Measurements from ENCODE around the gene PIAS4.

Gene PIAS4

DNA sequence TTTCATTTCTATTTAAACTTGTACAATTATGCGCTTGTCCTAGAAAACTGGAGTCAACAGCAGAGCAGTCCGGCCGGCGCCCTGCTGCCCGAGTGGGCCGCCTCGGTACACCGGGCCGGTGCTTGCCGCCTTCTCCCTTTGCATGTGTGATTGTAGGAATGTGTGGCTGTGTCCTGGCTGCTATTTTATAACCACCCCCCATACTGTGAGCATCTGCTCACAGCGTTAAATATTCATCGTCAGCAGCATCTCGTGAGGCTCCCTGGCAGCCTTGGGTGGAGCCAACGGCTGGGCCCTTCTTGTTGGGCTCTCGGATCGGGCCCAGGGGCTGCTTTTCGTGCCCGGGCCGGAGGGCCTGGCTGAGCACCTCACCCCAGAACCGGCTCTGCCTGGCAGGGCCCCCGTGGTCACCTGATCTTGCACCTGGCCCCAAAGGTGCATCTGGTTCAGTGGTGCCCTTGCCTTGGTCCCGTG, 10.6 kb downstream of the PIAS4 start:
- in situ Hi-C loops (cut with HindIII; ENCODE audit: low sequenced_read_pairs), result no loop called here

DNA sequence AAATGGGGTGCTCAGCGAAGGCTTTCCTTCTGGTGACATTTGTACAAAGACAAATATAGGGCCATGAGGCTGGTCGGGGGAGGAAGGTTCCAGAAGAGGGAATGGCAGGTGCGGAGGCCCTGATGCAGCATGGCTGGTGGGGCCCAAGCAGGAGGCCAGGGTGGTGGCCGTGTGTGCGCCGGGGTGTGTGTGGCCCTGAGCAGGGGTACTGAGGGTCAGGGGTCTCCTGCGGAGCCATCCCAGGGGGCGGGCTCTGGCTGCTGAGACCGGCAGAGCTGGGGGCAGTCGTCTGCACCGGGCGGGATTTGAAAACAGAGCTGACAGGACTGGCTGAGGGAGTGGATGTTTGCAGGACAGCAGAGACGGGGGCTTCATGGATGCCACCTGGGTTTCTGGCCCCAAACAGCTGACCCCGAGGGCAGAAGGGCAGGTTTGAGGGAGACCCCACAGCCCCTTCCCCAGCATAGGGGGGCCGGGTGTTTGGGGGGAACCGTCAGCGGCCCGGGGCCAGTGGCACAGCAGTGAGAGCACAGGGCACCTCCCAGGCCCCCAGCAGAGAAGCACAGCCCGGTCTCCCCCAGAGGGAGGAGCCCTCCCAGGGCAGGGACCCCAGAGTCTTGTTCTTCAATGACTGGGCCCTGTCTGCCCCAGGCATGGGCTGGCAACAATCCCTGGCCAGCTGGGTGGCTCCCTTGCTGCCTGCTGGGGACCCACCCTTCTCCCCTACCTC, 11.4 kb downstream of the PIAS4 start:
- in situ Hi-C loops (cut with HindIII; ENCODE audit: low sequenced_read_pairs), result no loop called here

DNA sequence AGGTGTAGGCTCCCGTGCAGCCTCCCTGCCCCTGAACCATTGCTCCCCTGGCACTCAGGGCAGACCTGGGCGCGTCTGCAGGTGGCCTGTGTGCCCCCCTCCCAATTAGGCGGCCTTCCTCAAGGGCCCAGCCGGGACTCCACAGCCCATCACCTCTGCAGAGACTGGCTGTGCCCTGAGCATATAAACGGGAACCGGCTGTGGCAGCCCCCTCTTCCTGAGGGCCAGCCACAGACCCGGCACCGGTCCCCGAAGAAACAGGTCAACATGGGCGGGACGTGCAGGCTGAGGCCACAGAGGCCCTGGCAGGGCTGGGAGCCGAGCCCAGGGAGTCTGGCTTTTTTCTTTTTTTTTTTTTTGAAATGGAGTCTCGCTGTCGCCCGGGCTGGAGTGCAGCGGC, 12.0 kb downstream of the PIAS4 start:
- in situ Hi-C loops (cut with HindIII; ENCODE audit: low sequenced_read_pairs), result no loop called here

DNA sequence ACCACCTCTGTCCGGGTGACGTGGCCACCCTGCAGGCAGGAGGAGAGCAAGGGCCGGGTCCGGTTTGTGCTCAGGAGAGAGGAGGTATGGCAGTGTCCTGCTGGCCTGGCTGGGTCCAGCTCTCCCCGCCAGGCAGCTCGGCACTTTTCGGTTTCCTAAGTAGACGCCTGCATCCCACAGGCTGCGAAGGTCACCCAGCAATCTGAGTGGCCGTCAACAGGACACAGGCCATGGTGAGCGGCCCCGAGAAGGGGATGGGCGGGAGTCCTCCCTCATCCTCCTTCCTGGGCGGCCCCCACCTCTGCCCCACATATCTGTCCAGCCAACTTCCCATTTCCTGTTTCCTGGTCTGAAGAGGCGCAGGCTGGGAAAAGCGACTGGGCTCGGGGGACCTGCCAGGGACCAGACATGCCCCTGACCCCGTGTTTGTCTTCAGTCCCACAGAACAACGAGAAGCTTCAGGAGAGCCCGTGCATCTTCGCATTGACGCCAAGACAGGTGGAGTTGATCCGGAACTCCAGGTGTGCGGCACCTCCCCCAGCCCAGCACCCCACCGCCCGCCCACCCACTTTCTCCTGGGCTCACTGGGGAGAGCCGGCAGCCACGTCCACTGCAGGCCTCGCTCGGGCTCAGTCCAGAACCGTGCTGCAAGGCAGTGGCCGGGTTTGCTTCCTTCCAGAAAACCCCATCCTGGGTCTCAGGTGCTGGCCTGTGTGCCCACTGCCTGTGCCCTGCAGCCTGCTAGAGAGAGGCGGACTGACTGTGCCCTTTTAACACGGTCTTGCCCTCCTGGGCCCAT, 16.3 kb downstream of the PIAS4 start:
- in situ Hi-C loops (cut with HindIII; ENCODE audit: low sequenced_read_pairs), result no loop called here

DNA sequence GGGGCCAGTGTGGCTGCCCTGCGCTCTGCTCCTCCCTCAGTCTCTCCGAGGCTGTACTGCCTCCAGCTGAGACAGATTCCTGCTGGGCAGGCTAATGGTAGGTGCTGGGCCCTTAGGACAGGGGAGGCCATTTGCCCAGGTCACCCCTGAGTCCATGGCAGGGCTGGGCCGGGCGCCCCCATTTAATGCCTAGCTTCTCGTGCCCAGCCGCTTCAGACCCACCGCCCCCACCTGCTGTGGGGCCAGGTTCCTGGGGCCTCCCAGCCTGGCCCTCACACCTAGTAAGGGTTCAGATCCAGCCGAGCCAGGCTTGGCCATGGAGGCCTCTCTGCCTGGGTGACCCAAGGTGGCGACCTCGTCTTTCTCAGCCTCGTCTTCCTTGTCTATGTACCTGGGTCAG, 17.8 kb downstream of the PIAS4 start:
- in situ Hi-C loops (cut with HindIII; ENCODE audit: low sequenced_read_pairs), result no loop called here

DNA sequence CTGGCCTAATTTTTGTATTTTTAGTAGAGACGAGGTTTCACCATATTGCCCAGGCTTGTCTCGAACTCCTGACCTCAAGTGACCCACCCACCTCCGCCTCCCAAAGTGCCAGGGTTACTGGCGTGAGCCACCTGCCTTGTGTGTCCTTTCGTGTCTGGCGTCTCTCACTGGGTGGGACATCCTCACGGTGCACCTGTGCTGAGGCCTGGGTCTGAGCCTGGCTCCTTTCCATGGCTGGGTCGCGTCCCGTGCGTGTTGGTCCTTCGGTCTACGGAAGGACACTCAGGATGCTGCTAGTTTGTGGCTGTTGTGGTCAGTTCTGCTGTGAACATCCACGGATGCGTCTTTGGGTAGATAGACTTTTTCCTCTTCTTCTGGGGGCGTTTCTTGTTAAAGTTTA, 19.6 kb downstream of the PIAS4 start:
- in situ Hi-C loops (cut with HindIII; ENCODE audit: low sequenced_read_pairs), result no loop called here

DNA sequence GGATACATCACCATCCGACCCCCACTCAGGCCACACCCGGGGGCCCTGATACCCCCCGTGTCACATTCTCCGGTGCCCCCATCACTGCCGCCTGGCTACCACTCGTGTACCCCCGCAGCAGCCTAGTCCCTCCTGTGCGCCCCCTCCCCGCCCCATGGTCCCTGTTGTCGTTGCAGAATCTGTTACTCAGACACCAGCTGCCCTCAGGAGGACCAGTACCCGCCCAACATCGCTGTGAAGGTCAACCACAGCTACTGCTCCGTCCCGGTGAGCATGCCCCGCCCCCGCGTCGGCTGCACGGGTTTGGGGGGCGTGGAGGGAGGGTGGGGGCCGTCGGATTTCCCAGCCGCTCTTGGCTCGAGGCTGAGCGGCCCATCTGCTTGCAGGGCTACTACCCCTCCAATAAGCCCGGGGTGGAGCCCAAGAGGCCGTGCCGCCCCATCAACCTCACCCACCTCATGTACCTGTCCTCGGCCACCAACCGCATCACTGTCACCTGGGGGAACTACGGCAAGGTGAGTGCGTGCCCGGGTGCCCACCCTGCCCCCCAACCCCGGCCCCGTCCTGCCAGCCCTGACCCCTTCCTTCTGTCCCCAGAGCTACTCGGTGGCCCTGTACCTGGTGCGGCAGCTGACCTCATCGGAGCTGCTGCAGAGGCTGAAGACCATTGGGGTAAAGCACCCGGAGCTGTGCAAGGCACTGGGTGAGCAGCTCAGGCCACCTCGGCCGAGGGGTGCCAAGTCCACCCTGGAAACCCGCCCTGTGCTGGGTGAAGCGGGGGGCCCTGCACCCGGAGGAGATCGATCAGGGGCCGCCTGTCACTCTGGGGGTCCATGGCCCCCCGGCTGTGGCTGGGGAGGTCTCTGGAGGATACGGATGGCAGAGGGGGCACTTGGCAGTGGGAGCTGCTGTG, 21.1 kb downstream of the PIAS4 start:
- in situ Hi-C loops (cut with HindIII; ENCODE audit: low sequenced_read_pairs), result no loop called here

DNA sequence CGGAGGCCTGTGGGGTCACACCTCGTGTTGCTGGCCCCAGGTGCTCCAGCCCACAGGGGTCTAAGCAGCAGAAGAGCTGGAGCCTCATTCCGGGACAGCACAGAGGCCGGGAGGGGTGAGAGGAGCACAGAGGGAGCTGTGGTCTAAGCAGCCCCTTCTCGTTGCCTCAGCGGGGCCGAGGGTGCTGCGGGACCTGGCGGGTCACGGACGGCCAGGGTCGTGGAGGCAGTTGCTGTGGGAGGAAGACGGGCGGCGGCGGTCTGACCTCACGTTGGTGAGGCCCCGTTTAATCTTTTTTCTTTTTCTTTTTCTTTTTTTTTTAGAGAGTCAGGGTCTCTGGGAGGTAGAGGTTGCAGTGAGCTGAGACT, 21.7 kb downstream of the PIAS4 start:
- in situ Hi-C loops (cut with HindIII; ENCODE audit: low sequenced_read_pairs), result no loop called here

DNA sequence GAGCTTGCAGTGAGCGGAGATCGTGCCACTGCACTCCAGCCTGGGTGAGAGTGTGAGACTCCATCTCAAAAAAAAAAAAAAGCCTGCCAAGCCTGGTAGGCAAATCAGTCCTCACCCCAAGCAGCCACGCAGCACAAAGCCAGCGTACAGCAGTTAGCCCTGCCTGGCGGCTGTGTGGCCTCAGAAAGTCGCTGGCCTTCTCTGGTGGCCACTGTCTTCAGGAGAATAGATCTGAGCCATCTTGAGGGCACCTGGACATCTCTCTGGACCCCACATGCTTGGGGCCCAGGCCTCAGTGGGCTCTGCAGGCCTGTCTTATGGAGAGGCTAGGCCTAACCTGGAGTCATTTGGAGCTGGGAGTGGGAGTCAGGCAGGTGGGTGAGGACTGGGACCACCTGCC, 23.0 kb downstream of the PIAS4 start:
- in situ Hi-C loops (cut with HindIII; ENCODE audit: low sequenced_read_pairs), result no loop called here

DNA sequence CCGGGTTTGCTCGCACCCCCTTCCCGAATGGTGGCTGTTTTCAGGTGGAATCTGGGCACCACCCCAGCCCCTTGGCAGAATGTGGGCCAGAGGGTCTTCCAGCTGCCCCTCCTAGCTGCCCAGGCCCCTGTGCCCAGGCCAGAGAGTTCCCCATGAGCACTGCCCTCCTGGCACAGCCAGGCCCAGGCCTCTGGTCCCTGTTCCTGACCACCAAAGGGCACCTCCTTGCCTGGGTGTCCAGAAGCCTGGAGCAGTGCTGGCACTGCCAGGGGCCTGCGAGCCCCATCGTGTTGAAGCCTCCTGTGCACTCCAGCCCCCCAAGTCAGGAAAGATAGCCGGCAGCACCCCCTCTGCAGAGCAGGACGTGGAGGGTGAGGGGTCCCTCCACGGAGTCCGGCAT, 23.4 kb downstream of the PIAS4 start:
- in situ Hi-C loops (cut with HindIII; ENCODE audit: low sequenced_read_pairs), result no loop called here

DNA sequence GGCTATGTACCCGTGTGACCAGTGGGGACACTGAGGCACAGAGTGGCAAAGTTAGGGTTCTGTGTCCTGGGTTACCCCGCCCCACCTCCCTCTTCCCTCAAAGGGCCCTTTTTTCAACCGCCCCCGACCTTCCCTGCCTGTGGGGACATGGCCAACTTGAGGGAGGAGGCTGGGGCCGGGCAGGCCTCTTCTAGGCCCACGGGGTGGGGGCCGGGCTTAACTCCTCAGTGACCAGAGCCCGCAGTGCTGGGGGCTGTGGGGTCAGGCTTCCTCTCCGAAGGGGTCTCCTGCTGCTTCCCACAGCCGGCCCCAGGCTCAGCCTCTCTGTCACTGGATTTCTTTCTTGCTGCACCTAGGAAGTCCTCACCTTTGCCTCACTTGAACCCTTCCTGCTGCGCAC, 23.9 kb downstream of the PIAS4 start:
- in situ Hi-C loops (cut with HindIII; ENCODE audit: low sequenced_read_pairs), result no loop called here

DNA sequence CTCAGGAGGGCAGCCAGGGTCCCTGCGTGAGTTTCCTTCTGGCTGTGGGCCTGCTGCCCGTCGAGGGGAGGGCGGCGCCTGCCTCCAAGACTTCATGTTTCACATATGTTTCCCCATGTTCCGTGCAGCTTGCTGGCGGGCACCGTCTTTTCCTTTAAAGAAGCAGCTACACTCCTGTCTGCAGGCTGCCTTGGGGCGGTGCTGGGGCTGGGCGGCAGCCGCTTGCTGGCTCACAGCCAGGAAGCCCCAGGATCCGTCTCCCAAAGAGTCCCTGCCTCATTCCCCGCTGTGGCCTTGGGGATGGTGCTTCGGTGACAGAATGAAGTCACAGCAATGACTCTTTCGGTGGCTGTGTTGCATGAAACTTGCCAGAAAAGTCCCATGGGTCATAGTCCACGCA, 24.9 kb downstream of the PIAS4 start:
- in situ Hi-C loops (cut with HindIII; ENCODE audit: low sequenced_read_pairs), result no loop called here

DNA sequence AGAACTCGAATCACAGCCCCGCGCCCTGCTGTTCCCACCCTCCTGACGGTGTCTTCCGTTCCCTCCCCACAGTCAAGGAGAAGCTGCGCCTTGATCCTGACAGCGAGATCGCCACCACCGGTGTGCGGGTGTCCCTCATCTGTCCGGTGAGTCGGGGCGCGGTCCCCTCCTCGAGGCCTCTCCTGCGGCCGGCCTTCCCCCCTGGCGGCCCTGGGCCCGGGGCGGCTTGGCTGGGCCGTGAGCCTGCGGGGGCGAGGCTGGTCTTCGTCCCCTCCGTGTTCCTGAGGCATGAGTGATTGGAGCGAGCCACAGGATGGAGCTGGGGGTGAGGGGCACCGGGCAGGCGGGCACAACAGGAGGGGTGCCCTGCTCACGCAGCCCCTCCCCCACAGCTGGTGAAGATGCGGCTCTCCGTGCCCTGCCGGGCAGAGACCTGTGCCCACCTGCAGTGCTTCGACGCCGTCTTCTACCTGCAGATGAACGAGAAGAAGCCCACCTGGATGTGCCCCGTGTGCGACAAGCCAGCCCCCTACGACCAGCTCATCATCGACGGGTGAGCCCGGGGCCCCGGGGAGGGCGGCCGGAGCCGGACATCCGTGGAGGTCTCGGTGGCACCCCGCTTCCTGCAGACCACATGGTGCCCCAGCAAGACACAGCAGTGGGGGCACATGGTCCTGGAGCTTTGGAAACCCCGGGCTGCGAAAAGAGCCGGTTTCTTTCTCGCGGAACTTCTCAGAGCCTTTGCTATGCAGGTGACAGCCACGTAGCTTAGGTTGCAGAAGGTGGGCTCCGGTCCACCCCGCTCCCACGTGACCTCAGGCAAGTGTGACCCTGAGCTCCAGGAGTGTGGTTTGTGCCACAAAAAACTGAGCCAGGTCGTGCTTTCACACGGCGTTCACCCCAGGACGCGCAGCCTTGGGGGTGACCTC, 25.8 kb downstream of the PIAS4 start:
- in situ Hi-C loops (cut with HindIII; ENCODE audit: low sequenced_read_pairs), result no loop called here

DNA sequence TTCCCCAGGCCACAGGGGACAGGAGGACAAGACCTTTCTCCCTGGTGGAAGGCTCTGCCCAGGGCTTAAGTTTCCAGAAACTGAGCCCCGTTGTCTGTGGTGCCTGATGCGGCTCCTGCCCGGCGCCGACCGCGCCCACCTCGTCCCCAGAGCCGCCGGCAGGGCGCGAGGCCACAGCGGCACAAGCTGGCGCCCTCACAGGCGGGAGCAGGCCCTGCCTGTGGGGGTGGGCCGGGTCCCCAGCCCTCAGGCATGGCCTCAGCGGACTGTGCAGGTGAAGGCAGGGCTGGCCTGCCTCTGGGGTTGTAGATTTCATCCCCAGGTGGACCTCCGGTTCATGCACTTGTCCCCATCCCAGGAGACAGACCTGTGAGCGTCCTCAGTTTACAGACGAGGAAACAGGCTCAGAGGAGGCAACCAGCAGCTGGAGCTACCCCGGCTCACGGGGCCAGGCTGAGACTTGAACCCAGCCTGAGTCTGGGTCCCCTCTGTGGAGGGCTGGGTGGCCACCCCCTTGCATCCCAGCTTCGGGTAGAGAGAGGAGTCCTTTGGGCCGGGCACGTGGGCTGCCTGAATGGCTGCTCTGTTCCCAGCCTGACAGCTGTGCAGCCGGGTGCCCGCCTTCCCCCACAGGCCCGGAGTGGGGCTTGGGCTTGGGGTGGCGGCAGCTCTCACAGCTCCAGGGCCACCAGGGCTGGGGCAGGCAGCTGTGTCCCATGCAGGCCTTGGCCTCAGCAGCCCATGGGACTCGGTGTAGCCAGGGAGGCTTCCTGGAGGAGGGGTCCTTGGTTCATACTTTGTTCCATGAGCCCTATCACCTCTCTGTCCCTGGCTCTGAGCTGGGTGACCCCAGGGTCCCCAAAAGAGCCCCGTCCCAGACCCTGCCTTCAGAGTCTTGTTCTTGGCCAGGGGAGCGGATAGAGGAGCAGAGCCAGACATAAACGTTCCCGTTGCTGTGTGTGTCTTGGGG, 26.8 kb downstream of the PIAS4 start:
- in situ Hi-C loops (cut with HindIII; ENCODE audit: low sequenced_read_pairs), result no loop called here

DNA sequence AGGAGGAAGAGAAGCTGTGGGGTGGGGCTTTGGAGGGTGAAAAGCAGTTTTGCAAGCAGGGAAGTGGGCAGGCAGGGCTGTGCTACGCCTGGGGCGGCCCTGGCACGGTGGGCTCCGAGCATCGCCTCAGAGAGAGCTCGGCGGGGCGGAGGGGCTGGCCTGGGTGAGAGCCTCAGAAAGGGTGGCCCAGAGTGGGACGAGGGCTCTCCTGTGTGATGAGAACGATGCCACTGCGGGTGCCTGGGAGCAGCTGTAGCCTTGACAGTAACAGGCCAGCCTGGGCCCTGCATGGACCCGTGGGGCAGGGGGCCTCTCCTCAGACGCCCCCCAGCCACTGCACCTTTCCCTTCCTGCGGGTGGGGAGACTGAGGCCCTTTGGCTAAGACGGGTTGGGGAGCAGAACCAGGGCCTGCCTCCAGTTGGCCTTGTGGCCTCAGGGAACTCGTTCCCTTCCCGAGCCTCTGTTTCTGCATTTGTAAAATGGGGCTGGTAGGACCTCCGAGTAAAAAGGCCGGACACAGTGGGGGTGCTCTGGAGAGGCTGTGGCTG, 27.6 kb downstream of the PIAS4 start:
- in situ Hi-C loops (cut with HindIII; ENCODE audit: low sequenced_read_pairs), result no loop called here

DNA sequence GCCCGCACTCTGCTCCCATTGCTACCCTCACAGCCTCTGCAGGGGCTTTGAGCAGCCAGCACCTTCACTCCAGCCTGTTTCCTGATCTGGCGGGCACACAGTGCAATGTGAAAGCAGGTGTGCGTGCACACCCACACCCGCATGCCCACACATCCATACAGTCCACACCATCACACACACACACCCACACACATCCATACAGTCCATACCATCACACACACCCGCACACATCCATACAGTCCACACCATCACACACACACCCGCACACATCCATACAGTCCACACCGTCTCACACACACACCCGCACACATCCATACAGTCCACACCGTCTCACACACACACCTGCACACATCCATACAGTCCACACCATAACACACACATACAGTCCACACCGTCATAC, 28.0 kb downstream of the PIAS4 start:
- in situ Hi-C loops (cut with HindIII; ENCODE audit: low sequenced_read_pairs), result no loop called here

DNA sequence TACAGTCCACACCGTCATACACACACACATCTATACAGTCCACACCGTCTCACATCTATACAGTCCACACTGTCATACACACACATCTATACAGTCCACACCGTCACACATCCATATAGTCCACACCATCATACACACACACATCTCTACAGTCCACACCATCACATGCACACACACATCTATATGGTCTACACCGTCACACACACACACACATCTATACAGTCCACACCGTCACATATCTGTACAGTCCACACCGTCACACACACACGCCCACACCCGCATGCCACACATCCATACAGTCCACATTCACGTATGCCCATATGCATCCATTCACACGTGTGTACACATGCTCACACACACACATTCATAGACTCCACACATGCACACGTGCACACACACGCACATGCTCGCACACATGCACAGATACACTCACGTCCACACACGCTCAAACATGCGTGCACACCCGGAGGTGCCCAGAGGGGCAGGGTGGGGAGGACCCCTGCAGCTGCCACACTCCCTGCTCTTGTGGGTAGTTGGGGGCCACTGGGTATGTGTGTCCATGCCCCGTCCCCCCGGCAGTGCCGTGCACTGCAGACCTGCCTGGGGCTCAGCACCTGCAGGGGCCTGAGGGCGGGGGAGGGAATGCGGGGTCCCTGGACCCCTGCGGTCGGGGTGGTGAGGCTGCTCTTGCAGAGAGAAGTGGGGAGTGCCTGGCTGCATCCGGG, 29.2 kb downstream of the PIAS4 start:
- in situ Hi-C loops (cut with HindIII; ENCODE audit: low sequenced_read_pairs), result no loop called here

DNA sequence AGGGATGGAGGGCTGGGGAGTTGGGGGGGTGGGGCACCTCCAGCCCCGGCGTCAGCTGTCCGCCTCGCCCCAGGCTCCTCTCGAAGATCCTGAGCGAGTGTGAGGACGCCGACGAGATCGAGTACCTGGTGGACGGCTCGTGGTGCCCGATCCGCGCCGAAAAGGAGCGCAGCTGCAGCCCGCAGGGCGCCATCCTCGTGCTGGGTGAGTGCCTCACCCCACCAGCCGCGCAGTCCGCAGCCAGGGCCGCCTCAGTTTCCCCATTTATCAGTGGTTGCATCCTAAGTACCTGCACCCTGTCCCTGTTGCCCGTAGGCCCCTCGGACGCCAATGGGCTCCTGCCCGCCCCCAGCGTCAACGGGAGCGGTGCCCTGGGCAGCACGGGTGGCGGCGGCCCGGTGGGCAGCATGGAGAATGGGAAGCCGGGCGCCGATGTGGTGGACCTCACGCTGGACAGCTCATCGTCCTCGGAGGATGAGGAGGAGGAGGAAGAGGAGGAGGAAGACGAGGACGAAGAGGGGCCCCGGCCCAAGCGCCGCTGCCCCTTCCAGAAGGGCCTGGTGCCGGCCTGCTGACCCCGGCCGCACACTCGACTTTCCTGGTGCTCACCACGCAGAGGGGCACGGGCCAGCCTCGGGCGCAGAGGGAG, 29.9 kb downstream of the PIAS4 start:
- in situ Hi-C loops (cut with HindIII; ENCODE audit: low sequenced_read_pairs), result no loop called here
